Measurements from ENCODE around the gene ZNF665. TPM values are rescaled to one million over a fixed set of nuclear protein-coding genes. Genes with fewer than 3 reads are reported as not detected.

ZNF665 gene
- polyA plus RNA-seq, 1 donor from 2014 or later = 2.6 TPM

DNA sequence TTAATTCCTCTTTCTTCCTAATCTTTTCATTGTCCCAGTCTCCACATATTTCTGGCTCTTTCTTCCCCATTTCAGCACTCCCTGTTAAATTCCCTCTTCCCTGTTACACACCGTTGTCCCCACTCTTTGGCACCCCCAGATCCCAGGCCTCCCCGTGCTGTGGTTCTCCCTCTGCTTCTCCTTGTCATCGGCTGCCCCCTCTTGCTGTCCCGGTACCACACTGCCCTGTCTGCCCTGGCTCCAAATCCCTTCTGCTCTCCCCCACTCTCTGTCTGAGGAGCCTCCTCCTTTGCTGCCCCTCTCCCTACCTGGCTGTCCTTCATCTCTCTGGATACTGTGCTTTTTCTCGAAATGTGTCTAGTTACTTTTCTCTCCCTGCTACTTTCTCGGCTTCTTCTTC lies 61.4 kb downstream of the ZNF665 start:
- no peaks in the 10 kb centered on the region for H3F3A ChIP-seq (ENCODE audit: insufficient read depth, low read length, poor library complexity, severe bottlenecking)
- TF ChIP-seq TAF1 (IDR thresholded peaks at IDR 0.05; ENCODE audit: low read depth) (no peak), EP300 (conservative IDR thresholded peaks at IDR 0.05; ENCODE audit: poor library complexity, severe bottlenecking) (no peak), SMC3 (conservative IDR thresholded peaks at IDR 0.05; ENCODE audit: poor library complexity) (no peak), REST (IDR thresholded peaks at IDR 0.05; ENCODE audit: borderline replicate concordance) (no peak), POLR2AphosphoS5 (IDR thresholded peaks at IDR 0.05) (no peak), CTCF (IDR thresholded peaks at IDR 0.05; ENCODE audit: poor library complexity, severe bottlenecking) (no peak)
- H3K4me2 ChIP-seq (ENCODE audit: low read length) = peak overlapping the region; percentile 85
- peak overlapping the region; percentile 79 for H3K4me3 ChIP-seq (ENCODE audit: low read length)
- no peaks in the 10 kb centered on the region for H3K9me3 ChIP-seq (ENCODE audit: low read length)
- H3K36me3 ChIP-seq (ENCODE audit: insufficient read depth, low read length) = no peaks in the 10 kb centered on the region
- no peaks in the 10 kb centered on the region for H3K79me2 ChIP-seq (replicated peaks; ENCODE audit: insufficient read depth, low read length)
- H3K9me2 ChIP-seq (ENCODE audit: insufficient read depth, low read length) = no peaks in the 10 kb centered on the region
- peak overlapping the region; percentile 65 for H2AFZ ChIP-seq (ENCODE audit: low read depth, low read length)
- no peaks in the 10 kb centered on the region for H4K20me1 ChIP-seq (ENCODE audit: insufficient read depth)
- no peak overlapping the region for H3K27ac ChIP-seq (ENCODE audit: low read length)
- H3K9ac ChIP-seq (ENCODE audit: low read length) = peak overlapping the region; percentile 75
- no peaks in the 10 kb centered on the region for H3K27me3 ChIP-seq (ENCODE audit: insufficient read depth, low read depth, low read length)

GRCh38 chr19:53131085-53131590 lies 62.0 kb downstream of the ZNF665 start:
- Histone ChIP-seq H3K9me2 (ENCODE audit: insufficient read depth, low read length) (no peaks in the 10 kb centered on the region), H3K27me3 (ENCODE audit: insufficient read depth, low read depth, low read length) (no peaks in the 10 kb centered on the region), H3K4me3 (ENCODE audit: low read length) (peak overlapping the region; percentile 79), H2AFZ (ENCODE audit: low read depth, low read length) (no peak overlapping the region), H3K4me2 (ENCODE audit: low read length) (peak overlapping the region; percentile 85), H3K9ac (ENCODE audit: low read length) (no peak overlapping the region), H3K9me3 (ENCODE audit: low read length) (no peaks in the 10 kb centered on the region), H3K36me3 (ENCODE audit: insufficient read depth, low read length) (no peaks in the 10 kb centered on the region), H4K20me1 (ENCODE audit: insufficient read depth) (no peaks in the 10 kb centered on the region), H3F3A (ENCODE audit: insufficient read depth, low read length, poor library complexity, severe bottlenecking) (no peaks in the 10 kb centered on the region), H3K27ac (ENCODE audit: low read length) (no peak overlapping the region), H3K79me2 (replicated peaks; ENCODE audit: insufficient read depth, low read length) (no peaks in the 10 kb centered on the region)
- TF ChIP-seq MXI1 (conservative IDR thresholded peaks at IDR 0.05; ENCODE audit: poor library complexity, severe bottlenecking) (no peak), POLR2AphosphoS5 (IDR thresholded peaks at IDR 0.05) (no peak), REST (IDR thresholded peaks at IDR 0.05; ENCODE audit: borderline replicate concordance) (no peak), SMC3 (conservative IDR thresholded peaks at IDR 0.05; ENCODE audit: poor library complexity) (no peak), RAD21 (conservative IDR thresholded peaks at IDR 0.05) (no peak), EZH2 (IDR thresholded peaks at IDR 0.05; ENCODE audit: borderline replicate concordance, insufficient read depth, low read length, poor library complexity, severe bottlenecking) (no peak), CTCF (IDR thresholded peaks at IDR 0.05; ENCODE audit: poor library complexity, severe bottlenecking) (no peak), EP300 (conservative IDR thresholded peaks at IDR 0.05; ENCODE audit: poor library complexity, severe bottlenecking) (no peak), TAF1 (IDR thresholded peaks at IDR 0.05; ENCODE audit: low read depth) (no peak)
